Choroid plexus epithelial cell (primary cell): ENCODE data around the gene NXN.
A peak's percentile ranks its signal among the peaks of the same experiment; 100 is the strongest.
"Not testable (repeated sequence)": the region's sequence is repeated elsewhere in the genome, so short reads cannot be mapped to it uniquely, and the experiment has no call there.

ENCODE experiments used
- DNase-seq: peaks from one replicate; pipeline ENCODE4 v3.0.0-alpha.2; 2010; ENCODE audit warnings: low read depth
- H3K4me3 ChIP-seq: 2 replicates; pipeline ENCODE4 v1.5.1; 2011; ENCODE audit warnings: low read depth, mild to moderate bottlenecking, control low read depth, low read length, moderate library complexity
- TF ChIP-seq, protein P1 (sequence below): conservative IDR thresholded peaks from 2 replicates; pipeline ENCODE4 v1.5.1; 2011; ENCODE audit warnings: low read depth, mild to moderate bottlenecking, control low read depth, inconsistent platforms, low read length, moderate library complexity

The NXN gene

DNA sequence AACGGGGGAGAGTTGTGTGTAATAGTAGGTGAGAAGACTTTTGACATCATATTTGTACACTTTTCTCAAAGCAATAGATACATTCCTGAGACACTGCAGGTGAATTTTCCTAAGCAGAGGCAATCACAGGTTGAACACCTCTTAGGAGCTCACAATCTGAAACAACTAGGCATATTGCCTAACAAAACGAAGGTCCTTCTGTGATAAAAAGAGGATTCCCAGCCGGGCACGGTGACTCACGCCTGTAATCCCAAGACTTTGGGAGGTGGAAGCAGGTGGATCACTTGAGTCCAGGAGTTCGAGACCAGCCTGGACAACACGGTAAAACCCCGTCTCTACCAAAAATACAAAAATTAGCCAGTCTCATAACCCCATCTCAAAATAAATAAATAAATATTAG, 17.4 kb downstream of the NXN start:
- no peak overlapping the region for H3K4me3 ChIP-seq
- DNase-seq, result no peak
- TF ChIP-seq, protein P1, sequence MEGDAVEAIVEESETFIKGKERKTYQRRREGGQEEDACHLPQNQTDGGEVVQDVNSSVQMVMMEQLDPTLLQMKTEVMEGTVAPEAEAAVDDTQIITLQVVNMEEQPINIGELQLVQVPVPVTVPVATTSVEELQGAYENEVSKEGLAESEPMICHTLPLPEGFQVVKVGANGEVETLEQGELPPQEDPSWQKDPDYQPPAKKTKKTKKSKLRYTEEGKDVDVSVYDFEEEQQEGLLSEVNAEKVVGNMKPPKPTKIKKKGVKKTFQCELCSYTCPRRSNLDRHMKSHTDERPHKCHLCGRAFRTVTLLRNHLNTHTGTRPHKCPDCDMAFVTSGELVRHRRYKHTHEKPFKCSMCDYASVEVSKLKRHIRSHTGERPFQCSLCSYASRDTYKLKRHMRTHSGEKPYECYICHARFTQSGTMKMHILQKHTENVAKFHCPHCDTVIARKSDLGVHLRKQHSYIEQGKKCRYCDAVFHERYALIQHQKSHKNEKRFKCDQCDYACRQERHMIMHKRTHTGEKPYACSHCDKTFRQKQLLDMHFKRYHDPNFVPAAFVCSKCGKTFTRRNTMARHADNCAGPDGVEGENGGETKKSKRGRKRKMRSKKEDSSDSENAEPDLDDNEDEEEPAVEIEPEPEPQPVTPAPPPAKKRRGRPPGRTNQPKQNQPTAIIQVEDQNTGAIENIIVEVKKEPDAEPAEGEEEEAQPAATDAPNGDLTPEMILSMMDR, result no peak

DNA sequence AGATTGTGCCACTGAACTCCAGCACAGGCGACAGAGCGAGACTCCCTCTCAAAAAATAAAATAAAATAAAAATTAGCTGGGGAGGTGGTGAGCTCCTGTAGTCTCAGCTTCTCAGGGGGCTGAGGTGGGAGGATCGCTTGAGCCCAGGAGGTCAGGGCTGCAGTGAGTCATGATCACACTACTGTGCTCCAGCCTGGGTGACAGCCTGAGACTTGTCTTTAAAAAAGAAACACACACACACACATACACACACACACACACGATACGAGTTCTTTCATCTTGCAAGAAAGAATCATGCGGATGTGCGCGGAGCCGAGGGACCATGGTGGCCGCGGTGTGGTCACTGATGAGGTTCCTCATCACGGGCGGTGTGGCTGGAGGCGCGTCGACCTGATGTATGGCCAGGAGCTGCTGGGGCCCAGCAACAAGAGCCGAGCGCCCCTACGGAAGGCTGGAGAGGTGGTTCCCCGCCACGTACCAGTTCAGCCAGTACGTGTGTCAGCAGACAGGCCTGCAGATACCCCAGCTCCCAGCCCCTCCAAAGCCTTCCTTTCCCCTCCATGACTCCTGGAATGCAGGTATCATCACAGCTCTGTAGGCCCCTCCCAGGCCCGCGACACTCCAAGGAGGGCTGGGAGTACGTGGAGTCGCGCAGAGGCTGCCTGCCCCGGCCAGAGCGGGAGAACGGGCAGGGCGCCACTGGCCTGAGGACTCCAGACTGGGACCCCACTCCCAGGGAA, 20.7 kb downstream of the NXN start:
- TF ChIP-seq, protein P1, result no peak
- H3K4me3 ChIP-seq, result no peak overlapping the region
- DNase-seq, result peak; percentile 25

DNA sequence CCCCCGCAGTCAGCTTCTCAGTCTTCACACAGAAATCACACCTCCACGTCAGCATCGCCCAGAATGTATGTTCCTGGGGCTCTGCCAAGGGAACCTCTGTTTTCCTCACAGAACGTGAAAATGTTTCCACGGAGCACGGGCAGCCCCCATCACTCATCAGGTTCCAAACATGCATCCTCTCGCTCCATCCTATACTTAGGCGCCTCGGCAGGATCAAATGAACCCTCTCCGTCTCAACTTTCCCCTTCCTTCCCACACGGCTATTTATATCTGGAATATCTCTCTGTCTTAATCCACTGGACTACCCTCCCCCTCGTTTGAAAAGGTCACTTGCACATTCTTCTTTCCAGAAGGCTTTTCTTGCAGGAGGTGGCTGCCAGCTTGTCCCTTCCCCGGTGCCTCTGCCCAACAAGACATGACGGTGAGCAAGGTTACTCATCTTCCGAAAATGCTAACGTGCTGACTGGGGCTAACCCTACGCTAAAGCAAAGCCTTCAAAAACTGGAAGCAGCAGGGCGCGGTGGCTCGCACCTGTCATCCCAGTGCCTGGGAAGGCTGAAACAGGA, 21.6 kb downstream of the NXN start:
- TF ChIP-seq, protein P1, result no peak
- DNase-seq, result no peak
- no peak overlapping the region for H3K4me3 ChIP-seq

DNA sequence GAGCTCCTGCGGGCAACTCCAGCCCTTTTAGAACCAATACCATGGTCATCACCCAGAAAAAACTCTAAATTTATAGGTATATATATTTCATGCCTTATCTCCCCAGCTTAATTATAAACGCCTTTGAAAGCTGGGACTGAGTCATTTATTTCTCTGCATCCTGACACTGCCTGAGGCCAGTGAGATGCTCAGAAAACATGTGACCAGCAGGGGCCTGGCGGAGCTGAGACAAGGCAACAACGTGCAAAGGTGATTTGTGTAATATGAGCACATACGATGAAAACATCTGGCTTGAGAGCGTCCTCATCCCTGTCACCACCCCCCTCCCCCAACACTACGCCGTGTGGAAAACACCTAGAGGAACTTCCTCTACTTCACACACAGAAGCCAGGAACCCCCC, 22.7 kb downstream of the NXN start:
- DNase-seq, result peak; percentile 65
- no peak overlapping the region for H3K4me3 ChIP-seq
- TF ChIP-seq, protein P1, result no peak

DNA sequence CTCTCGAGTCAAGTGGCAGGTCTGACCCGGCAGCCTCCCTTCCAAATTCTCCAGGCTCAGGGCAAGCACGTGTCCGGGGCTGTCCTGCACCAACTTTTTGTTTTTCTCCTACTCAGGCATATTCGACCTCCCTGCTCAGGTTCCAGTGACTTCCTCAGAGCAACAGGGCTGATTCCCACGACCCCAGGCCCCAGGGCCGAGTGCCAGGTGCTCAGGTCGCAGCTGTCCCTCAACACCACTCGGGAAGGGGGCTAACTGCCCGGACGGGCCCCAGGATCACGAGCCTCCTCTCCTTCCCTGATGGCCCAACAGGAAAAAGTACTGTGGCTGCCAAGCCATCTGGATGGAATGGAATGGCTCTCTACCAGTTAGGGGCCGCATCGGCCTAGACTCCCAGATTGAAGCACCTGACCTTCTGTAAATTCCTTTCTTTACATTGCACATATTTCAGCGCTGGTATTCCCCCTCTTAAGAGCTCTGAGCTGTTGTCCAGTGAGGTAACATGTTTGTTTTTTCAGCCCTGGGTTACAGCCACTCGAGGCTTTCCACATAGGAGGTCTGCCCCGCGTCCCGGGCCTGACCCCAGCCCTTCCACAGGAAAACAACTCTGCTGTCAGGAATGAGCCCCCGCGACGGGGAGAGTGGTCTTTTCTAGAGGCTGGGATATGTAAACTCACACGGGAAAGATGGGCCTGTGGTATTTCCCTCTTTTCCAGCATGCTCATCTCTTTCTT, 25.0 kb downstream of the NXN start:
- peak; percentile 95 for DNase-seq
- no peak overlapping the region for H3K4me3 ChIP-seq
- TF ChIP-seq, protein P1, result no peak

DNA sequence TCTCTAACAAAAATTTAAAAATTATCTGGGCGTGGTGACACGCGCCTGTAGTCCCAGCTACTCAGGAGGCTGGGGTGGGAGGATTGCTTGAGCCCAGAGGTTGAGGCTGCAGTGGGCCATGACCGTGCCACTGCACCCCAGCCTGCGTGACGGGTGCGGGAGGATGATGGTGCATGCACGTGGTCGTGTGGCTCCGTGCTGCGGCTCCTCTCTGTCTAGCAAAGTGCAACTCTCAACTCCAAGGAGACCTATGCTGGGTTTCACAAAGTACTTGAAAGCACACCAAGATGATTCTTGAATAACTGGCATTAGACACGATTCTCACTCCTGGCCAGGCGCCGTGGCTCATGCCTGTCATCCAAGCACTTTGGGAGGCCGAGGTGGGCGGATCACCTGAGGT, 25.8 kb downstream of the NXN start:
- H3K4me3 ChIP-seq, result no peak overlapping the region
- DNase-seq, result no peak
- TF ChIP-seq, protein P1, result no peak

DNA sequence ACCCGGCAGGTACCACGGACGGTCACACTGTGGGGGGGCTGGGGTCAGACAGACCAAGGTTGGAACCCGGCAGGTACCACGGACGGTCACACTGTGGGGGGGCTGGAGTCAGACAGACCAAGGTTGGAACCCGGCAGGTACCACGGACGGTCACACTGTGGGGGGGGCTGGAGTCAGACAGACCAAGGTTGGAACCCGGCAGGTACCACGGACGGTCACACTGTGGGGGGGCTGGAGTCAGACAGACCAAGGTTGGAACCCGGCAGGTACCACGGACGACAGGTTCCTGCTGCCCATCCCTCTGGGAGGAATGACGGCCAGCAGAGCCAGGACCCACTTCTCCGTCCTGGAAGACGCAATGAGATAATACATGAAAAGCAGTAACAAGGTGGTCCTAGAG, 27.0 kb downstream of the NXN start:
- not testable (repeated sequence) for DNase-seq, H3K4me3 ChIP-seq
